Bronchial epithelial cell (primary cell): ENCODE results near the gene NUDT13. TPM values are rescaled to one million over a fixed set of nuclear protein-coding genes. Genes with fewer than 3 reads are reported as not detected.
"Not testable (repeated sequence)": the region's sequence is repeated elsewhere in the genome, so short reads cannot be mapped to it uniquely, and the experiment has no call there.

ENCODE experiments used
- DNase-seq: peaks from one replicate; pipeline ENCODE4 v3.0.0-alpha.2; 2010; ENCODE audit warnings: low read depth
- FAIRE-seq: peaks from 2 replicates; lab custom pipeline; 2011; peaks lifted over from hg19 to GRCh38; lab: Jason Lieb, UNC
- H3K27me3 ChIP-seq: 2 replicates; pipeline ENCODE4 v1.5.1; 2011; ENCODE audit warnings: low read length; ENCODE audit not compliant: control insufficient read depth, insufficient read depth
- H3K36me3 ChIP-seq: 2 replicates; pipeline ENCODE4 v1.5.1; 2011; ENCODE audit warnings: low read length; ENCODE audit not compliant: control insufficient read depth, insufficient read depth
- H3K4me3 ChIP-seq: 2 replicates; pipeline ENCODE4 v1.5.1; 2011; ENCODE audit warnings: mild to moderate bottlenecking, low read depth, low read length, control low read depth
- total RNA-seq: library from RNA; depleted of rRNA; stranded (reverse); fragments of >200 nt; gene quantifications from 2 replicates; pipeline ENCODE4 v1.2.1, GENCODE V29; 2014
- TF ChIP-seq, protein P1 (sequence below): IDR thresholded peaks from 2 replicates; pipeline ENCODE4 v1.5.1; 2011; ENCODE audit warnings: mild to moderate bottlenecking, moderate library complexity, low read length, control low read depth, inconsistent platforms; ENCODE audit not compliant: insufficient read depth, severe bottlenecking

Gene NUDT13
- total RNA-seq, 1 donor from 2014 or later: 1.1 TPM

DNA sequence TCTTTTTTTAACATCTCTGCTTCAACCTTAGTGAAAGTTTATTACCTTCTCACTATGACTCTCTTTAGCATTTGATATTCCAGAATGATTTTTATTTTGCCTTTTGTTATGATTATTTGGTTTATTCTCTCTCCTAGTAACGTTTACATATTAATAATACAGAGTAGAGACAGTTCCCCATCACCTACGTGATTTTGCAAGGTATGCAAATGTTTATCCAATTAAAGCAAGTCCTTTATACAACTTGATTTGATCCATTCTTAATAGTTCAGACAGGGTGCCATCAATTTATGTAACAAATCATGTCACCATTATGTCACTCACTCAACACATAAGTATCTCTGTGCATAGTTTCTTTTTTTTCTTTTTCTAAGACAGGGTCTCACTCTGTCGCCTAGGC is 31.3 kb downstream of the NUDT13 start:
- FAIRE-seq: no peak
- TF ChIP-seq, protein P1, sequence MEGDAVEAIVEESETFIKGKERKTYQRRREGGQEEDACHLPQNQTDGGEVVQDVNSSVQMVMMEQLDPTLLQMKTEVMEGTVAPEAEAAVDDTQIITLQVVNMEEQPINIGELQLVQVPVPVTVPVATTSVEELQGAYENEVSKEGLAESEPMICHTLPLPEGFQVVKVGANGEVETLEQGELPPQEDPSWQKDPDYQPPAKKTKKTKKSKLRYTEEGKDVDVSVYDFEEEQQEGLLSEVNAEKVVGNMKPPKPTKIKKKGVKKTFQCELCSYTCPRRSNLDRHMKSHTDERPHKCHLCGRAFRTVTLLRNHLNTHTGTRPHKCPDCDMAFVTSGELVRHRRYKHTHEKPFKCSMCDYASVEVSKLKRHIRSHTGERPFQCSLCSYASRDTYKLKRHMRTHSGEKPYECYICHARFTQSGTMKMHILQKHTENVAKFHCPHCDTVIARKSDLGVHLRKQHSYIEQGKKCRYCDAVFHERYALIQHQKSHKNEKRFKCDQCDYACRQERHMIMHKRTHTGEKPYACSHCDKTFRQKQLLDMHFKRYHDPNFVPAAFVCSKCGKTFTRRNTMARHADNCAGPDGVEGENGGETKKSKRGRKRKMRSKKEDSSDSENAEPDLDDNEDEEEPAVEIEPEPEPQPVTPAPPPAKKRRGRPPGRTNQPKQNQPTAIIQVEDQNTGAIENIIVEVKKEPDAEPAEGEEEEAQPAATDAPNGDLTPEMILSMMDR: no peak
- Histone ChIP-seq H3K4me3 (no peak overlapping the region), H3K36me3 (peaks cover 4% of the 10 kb centered on the region), H3K27me3 (no peaks in the 10 kb centered on the region)
- no peak for DNase-seq

DNA sequence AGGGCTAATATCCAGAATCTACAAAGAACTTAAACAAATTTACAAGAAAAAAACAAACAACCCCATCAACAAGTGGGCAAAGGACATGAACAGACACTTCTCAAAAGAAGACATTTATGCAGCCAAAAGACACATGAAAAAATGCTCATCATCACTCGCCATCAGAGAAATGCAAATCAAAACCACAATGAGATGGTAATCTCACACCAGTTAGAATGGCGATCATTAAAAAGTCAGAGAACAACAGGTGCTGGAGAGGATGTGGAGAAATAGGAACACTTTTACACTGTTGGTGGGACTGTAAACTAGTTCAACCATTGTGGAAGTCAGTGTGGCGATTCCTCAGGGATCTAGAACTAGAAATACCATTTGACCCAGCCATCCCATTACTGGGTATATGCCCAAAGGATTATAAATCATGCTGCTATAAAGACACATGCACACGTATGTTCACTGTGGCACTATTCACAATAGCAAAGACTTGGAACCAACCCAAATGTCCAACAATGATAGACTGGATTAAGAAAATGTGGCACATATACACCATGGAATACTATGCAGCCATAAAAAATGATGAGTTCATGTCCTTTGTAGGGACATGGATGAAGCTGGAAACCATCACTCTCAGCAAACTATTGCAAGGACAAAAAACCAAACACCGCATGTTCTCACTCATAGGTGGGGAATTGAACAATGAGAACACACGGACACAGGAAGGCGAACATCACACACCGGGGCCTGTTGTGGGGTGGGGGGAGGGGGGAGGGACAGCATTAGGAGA is 40.6 kb downstream of the NUDT13 start:
- H3K4me3 ChIP-seq, H3K27me3 ChIP-seq, H3K36me3 ChIP-seq, FAIRE-seq, DNase-seq: not testable (repeated sequence)

DNA sequence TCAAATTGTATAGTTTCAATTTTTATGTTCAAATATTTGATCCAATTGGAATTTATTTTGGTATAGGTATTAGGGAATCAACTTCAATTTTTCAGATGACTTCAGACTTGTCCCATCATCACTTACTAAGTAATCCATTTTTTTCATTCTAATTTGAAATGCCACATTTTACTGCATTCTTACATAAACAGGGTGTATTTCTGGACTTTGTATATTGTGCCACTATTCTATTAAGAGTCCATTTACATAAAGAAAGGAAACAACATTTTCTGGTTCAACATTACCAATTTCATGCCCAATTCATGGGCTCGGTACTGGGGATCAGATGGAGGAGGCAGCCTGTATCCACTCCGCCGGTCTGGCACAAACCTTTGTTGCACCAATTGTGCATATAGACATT is 41.8 kb downstream of the NUDT13 start:
- H3K27me3 ChIP-seq: no peaks in the 10 kb centered on the region
- FAIRE-seq (no peak), DNase-seq (no peak)
- no peak overlapping the region for H3K4me3 ChIP-seq
- TF ChIP-seq, protein P1: no peak
- peaks cover 8% of the 10 kb centered on the region for H3K36me3 ChIP-seq

DNA sequence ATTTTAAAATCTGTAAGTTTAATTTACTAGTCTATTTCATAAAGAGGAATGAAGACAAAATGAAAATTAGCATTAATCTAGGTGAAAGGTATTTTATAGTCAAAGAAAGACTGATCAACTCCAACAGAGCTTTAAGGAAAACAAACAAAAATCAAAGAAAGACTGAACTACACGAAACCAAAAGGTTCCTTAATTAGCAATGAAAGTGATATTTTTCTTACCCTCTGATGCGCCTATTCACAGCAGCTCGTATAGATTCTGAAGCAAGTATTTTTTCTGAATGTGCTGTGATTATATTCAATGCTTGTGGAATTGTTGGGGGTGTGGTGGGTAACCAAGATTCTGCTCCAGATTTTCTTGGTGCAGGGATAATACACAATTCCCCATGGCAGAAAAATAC is 45.8 kb downstream of the NUDT13 start:
- TF ChIP-seq, protein P1: no peak
- no peaks in the 10 kb centered on the region for H3K27me3 ChIP-seq
- no peak for DNase-seq
- no peak overlapping the region for H3K4me3 ChIP-seq
- H3K36me3 ChIP-seq: peaks cover 6% of the 10 kb centered on the region
- FAIRE-seq: no peak

DNA sequence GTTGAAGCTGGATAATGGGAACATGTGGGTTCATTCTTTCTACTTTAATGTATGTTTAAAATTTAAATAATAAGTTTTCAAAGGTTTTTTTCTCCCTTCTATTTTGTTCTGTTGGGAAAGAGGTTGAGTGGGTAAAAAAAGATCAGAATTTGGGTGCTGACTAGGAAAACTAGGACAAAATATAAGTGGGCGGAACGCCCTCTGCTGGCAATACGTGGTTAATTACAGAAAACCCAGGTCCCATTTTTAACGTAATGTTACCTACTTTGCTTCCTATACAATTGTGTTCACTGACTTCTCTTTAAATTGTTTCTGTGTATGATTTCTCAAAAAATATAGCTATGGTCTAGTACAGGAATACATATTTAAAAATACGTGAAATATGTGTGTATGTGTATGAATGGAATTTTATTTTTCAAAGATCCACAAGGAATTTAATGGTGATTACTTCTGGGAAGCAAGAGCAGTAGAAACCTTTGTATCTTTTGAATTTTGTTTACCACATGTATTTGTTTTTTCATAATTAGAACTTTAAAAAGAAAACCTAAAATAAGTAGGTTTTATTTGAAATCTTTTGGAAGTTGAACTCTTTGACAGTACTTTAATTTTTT is 48.9 kb downstream of the NUDT13 start:
- TF ChIP-seq, protein P1: peak; percentile 62
- peaks cover 7% of the 10 kb centered on the region for H3K36me3 ChIP-seq

DNA sequence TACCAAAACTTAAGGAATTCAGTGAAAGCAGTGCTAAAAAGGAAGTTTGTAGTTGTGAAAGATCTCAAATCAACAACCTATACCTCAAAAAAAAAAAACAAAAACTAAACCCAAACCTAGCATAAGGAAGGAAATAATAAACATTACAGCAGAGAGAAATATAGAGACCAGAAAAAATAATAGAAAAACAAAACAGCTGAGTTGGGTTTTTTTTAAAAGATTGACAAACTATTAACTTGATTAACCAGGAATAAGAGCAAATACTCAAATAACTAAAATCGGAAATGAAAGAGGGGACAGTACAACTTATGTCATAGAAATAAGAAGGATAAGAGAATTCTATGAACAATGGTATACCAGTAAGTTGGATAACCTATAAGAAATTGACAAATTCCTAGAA is 50.8 kb downstream of the NUDT13 start:
- Histone ChIP-seq H3K27me3 (no peaks in the 10 kb centered on the region), H3K36me3 (peaks cover 6% of the 10 kb centered on the region), H3K4me3 (no peak overlapping the region)
- TF ChIP-seq, protein P1: no peak
- no peak for FAIRE-seq
- no peak for DNase-seq

More for the DNA sequence above, 48.9 kb downstream of the NUDT13 start:
- H3K27me3 ChIP-seq: no peaks in the 10 kb centered on the region
- FAIRE-seq: no peak
- DNase-seq: peak; percentile 38
- no peak overlapping the region for H3K4me3 ChIP-seq
